Epithelial cell of proximal tubule (primary cell): ENCODE results near the gene DLG5. TPM values are rescaled to one million over a fixed set of nuclear protein-coding genes. Genes with fewer than 3 reads are reported as not detected.

Experiments
- DNase-seq: peaks from one replicate; pipeline ENCODE4 v3.0.0-alpha.2; 2011; ENCODE audit warnings: low read depth
- H3K4me3 ChIP-seq: 2 replicates; pipeline ENCODE4 v1.5.1; 2011; ENCODE audit warnings: low read depth, mild to moderate bottlenecking, low read length
- total RNA-seq: library from RNA; depleted of rRNA; stranded (reverse); fragments of >200 nt; gene quantifications from 2 replicates; pipeline ENCODE4 v1.2.3, GENCODE V29; 2015
- TF ChIP-seq, protein P1 (sequence below): conservative IDR thresholded peaks from 2 replicates; pipeline ENCODE4 v1.5.1; 2012; ENCODE audit warnings: low read depth, mild to moderate bottlenecking, low read length

Gene DLG5
- total RNA-seq, 1 donor from 2014 or later, result 23.4 TPM

- DNase-seq, result no peak
- TF ChIP-seq, protein P1, sequence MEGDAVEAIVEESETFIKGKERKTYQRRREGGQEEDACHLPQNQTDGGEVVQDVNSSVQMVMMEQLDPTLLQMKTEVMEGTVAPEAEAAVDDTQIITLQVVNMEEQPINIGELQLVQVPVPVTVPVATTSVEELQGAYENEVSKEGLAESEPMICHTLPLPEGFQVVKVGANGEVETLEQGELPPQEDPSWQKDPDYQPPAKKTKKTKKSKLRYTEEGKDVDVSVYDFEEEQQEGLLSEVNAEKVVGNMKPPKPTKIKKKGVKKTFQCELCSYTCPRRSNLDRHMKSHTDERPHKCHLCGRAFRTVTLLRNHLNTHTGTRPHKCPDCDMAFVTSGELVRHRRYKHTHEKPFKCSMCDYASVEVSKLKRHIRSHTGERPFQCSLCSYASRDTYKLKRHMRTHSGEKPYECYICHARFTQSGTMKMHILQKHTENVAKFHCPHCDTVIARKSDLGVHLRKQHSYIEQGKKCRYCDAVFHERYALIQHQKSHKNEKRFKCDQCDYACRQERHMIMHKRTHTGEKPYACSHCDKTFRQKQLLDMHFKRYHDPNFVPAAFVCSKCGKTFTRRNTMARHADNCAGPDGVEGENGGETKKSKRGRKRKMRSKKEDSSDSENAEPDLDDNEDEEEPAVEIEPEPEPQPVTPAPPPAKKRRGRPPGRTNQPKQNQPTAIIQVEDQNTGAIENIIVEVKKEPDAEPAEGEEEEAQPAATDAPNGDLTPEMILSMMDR, result no peak
These were observed 65.2 kb downstream of the DLG5 start for GRCh38 chr10:77861366-77861765.

GRCh38 chr10:77859865-77860282, 66.7 kb downstream of the DLG5 start:
- TF ChIP-seq, protein P1, result no peak
- no peak overlapping the region for H3K4me3 ChIP-seq
- no peak for DNase-seq

More at GRCh38 chr10:77861366-77861765, 65.2 kb downstream of the DLG5 start:
- H3K4me3 ChIP-seq, result no peak overlapping the region

GRCh38 chr10:77859200-77859864, 67.2 kb downstream of the DLG5 start:
- TF ChIP-seq, protein P1, result no peak
- H3K4me3 ChIP-seq, result no peak overlapping the region
- no peak for DNase-seq

DNA sequence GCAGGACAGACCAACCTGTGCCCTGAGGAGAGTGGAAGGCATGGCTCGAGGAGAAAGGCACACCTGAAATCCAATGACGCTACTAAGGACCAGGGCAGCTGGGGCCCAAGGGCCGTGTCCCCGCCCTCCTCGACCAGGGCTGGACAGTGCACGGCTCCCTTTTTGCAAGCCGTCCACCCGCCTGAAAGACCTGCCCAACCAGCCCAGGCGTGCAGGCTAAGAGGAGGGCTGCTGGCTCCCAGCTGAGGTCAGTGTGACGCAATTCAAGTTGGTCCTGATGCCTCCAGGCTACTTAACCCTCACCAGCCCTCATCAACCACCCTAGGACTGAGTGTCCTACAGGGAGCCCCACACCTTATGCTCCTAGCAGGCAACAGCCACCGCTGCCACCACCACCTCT, 69.3 kb downstream of the DLG5 start:
- TF ChIP-seq, protein P1, result no peak
- no peak for DNase-seq
- H3K4me3 ChIP-seq, result no peak overlapping the region

DNA sequence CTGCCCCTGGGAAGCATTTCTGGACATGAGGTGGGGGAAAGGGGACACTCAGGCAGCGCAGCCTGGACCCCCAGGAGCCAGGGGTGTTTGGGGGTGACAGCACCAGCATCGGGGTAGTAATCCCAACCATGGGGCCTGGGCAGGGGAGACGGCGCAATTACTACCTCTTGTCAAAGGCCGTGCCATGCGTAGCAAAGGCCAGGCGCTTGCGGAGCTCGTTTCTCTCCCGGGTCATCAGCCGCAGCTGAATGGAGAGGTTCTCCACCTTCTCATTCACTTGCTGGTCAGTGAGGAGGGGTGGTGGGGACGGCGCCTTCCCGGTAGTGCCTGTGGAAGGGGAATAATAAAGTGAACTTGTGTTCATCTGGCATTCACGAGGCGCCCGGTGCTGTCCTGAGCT, 70.0 kb downstream of the DLG5 start:
- no peak overlapping the region for H3K4me3 ChIP-seq
- TF ChIP-seq, protein P1, result no peak
- no peak for DNase-seq

- TF ChIP-seq, protein P1, result no peak
- DNase-seq, result no peak
- no peak overlapping the region for H3K4me3 ChIP-seq
These were observed 71.0 kb downstream of the DLG5 start for GRCh38 chr10:77855404-77856155.
